Transverse colon (tissue), 3 donors: Measurements from ENCODE around the gene CELF4.

ENCODE experiments used
- CTCF ChIP-seq, 5 experiments: fragments of 200-600 bp in 3 of 5; fragments of 450-650 bp in 2 of 5; sonication (generic) in 3 of 5; IDR thresholded peaks; 1 replicate in 2 of 5; 2 replicates in 3 of 5; pipeline ENCODE4 v1.5.1; 2016 to 2017; ENCODE audit warnings: antibody characterized with exemption in 5 of 5, inconsistent platforms in 3 of 5, mild to moderate bottlenecking in 2 of 5, moderate library complexity in 1 of 5
- EP300 ChIP-seq: sonication (generic); formaldehyde crosslinking; IDR thresholded peaks from one replicate; pipeline ENCODE4 v1.6.1; 2017; ENCODE audit warnings: antibody characterized with exemption, low read depth
- POLR2A ChIP-seq: fragments of 450-650 bp; IDR thresholded peaks from one replicate; pipeline ENCODE4 v1.6.1; 2016; ENCODE audit warnings: antibody characterized with exemption, mild to moderate bottlenecking, moderate library complexity

DNA sequence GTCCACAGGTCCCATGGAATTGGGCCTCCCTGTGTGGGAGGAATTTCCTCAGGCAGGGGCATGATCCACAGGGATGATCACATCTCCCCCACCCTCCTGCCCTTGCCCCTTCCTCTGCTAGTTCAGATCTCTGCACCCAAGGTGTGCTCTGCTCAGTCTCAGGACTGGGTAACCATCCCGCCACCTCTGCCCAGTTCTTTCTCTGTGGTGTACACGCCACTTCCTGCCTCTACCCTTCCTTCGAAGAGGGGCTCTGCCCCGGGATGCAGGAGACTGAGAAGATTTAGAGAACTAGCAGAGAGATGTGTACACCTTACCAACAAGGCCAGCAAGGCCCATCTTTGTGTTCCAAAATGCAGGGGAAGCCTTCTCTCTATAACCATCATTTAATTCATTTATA lies 160.4 kb downstream of the CELF4 start:
- no peak for TF ChIP-seq POLR2A
- TF ChIP-seq CTCF (IDR thresholded peaks at IDR 0.05), result no peak
- no peak for TF ChIP-seq EP300
